ENCODE measurements around the gene ZGPAT. TPM values are rescaled to one million over a fixed set of nuclear protein-coding genes. Genes with fewer than 3 reads are reported as not detected.
A peak's percentile ranks its signal among the peaks of the same experiment; 100 is the strongest.

The ZGPAT gene
- total and polyA plus RNA-seq, 2 of the 13 experiments (the other 11 are each of a cell fraction or from before 2014, with no cell fraction given): 23.0 to 41.9 TPM

DNA sequence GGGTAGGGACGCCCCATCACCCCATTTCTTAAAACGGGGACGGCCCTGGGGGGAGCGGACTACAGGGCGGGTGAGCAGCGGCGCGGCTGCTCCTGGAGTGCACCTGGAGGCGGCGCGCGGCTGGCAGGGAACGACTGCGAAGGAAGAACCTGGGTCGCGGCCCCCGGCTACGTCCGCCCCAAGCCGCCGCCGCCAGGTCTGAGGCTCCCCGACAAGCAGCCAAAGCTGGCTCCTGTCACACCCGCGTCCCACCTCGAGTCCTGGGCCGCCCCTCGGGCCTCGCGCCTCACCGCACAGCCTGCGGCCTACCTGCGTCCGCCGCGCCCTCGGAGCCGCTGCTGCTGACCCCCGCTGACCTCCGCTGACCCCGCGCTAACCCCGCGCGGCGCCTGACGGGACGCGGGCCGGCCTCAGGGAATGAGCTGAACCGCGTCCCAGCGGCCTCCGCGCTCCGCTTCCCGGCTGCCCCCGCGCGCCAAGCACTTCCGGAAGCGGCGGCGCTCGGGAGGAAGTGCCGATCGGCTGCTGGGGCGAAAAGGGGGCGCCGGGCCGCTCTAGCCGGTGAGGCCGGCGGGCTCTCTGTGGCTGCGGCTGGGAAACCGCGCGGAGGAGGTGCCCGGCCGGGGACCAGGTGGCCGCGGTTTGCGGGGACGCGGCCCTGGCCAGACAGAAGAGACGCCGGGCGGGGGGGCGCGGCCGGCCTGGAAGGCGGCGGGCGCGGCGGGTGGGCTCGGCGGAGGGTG is at the start of gene ZGPAT, which contains the start of gene ARFRP1 (continued):
- TF ChIP-seq ZNF407 (CRISPR knock-in tag; IDR thresholded peaks at IDR 0.05; ENCODE audit: not compliant biosample characterization) (peak; percentile 96), IRX3 (CRISPR knock-in tag; IDR thresholded peaks at IDR 0.05; ENCODE audit: borderline replicate concordance, low read depth) (peak; percentile 98), HOMEZ (CRISPR knock-in tag; IDR thresholded peaks at IDR 0.05; ENCODE audit: low read depth) (peak; percentile 71), NPAS2 (CRISPR knock-in tag; IDR thresholded peaks at IDR 0.05; ENCODE audit: borderline replicate concordance) (no peak), ZNF33A (CRISPR knock-in tag; IDR thresholded peaks at IDR 0.05; ENCODE audit: borderline replicate concordance) (no peak), SNRNP70 (IDR thresholded peaks at IDR 0.05; ENCODE audit: low read depth, low read length) (no peak), ZNF776 (CRISPR knock-in tag; IDR thresholded peaks at IDR 0.05) (peak; percentile 80; the same call in 1 of the 2 replicates), HMGA1 (CRISPR knock-in tag; conservative IDR thresholded peaks at IDR 0.05) (no peak), ZNF639 (CRISPR knock-in tag; conservative IDR thresholded peaks at IDR 0.05) (peak; percentile 99), BCL6 (CRISPR knock-in tag; IDR thresholded peaks at IDR 0.05) (peak; percentile 67; the same call in 1 of the 2 replicates)
- TF ChIP-seq, protein P1, sequence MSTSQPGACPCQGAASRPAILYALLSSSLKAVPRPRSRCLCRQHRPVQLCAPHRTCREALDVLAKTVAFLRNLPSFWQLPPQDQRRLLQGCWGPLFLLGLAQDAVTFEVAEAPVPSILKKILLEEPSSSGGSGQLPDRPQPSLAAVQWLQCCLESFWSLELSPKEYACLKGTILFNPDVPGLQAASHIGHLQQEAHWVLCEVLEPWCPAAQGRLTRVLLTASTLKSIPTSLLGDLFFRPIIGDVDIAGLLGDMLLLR (CRISPR knock-in tag; IDR thresholded peaks at IDR 0.05): peak; percentile 93
